Measurements from ENCODE around the gene ATG4C. TPM values are rescaled to one million over a fixed set of nuclear protein-coding genes. Genes with fewer than 3 reads are reported as not detected.

ATG4C gene, protein sequence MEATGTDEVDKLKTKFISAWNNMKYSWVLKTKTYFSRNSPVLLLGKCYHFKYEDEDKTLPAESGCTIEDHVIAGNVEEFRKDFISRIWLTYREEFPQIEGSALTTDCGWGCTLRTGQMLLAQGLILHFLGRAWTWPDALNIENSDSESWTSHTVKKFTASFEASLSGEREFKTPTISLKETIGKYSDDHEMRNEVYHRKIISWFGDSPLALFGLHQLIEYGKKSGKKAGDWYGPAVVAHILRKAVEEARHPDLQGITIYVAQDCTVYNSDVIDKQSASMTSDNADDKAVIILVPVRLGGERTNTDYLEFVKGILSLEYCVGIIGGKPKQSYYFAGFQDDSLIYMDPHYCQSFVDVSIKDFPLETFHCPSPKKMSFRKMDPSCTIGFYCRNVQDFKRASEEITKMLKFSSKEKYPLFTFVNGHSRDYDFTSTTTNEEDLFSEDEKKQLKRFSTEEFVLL
- total RNA-seq = 5.9 and 11.1 TPM in 2 replicates

DNA sequence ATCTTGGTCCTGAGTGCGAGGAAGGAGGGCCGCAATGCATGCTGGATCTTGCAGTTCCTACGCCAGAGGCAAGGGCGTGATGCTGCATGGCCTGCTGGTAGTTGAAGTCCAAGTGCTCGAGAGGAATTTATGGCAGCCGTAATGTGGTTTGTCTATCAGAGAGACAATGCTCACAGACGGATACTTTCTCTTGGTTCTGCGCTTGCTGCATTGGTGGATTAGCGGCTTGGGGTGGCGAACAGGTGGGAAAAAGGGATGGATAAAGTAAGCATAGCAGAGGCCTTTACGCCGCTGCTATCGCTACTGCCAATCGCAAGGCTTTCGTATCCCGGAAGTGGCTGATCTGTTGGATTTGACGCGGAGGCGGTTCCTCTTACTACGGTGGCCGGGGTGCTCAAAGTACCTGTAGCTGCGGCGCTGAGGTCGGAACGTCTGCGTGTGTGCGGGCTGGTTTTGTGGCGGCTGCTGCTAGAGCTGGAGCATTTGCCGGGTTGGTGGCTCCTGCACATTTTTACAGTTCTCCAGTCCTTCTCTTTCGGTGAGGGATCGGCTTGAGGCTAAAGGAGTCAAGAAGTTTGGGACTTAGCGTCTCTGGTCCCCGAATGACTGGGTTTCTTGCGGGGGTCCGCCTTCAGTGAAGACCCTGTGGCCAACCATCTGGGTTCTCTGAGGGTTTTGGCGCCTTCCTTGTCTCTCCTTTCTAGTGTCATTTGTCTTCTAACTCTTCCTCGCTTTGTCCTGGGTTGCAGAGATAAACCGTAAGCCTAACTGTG lies at the start of gene ATG4C:
TSS of gene ATG4C (plus strand) at position 397 of the 773 bp plus-strand sequence. CDS start 19,655 bp downstream, outside the sequence.

Other genes with a start within 250 kb of the ATG4C start
- gene ANGPTL3, start 186.6 kb upstream of the ATG4C start, total RNA-seq = not detected in 2 replicates
- gene DOCK7, start 95.7 kb upstream of the ATG4C start, total RNA-seq = 12.7 and 20.0 TPM in 2 replicates

Measured in mammary microvascular endothelial cell (primary cell).